Type B pancreatic cell (in vitro differentiated cells): Measurements from ENCODE around the gene TRIO. TPM values are rescaled to one million over a fixed set of nuclear protein-coding genes. Genes with fewer than 3 reads are reported as not detected.

ENCODE experiments used
- DNase-seq: peaks from one replicate; pipeline ENCODE4 v3.0.0; 2021; ENCODE audit warnings: mixed read lengths; ENCODE audit not compliant: unreplicated experiment; ENCODE audit errors: extremely low spot score
- H3K27ac Mint-ChIP-seq: 2 replicates; pipeline ENCODE4 v1.8.0; 2021; ENCODE audit warnings: mild to moderate bottlenecking, mixed read lengths
- H3K27me3 Mint-ChIP-seq: 2 replicates; pipeline ENCODE4 v1.8.0; 2021; ENCODE audit warnings: mixed read lengths
- H3K36me3 Mint-ChIP-seq: 2 replicates; pipeline ENCODE4 v1.8.0; 2021; ENCODE audit warnings: mixed read lengths
- H3K4me1 Mint-ChIP-seq: one replicate; pipeline ENCODE4 v1.8.0; 2021; ENCODE audit warnings: mixed read lengths; ENCODE audit not compliant: unreplicated experiment
- H3K4me3 Mint-ChIP-seq: 2 replicates; pipeline ENCODE4 v1.8.0; 2021; ENCODE audit warnings: mild to moderate bottlenecking, mixed read lengths
- H3K9me3 Mint-ChIP-seq: 2 replicates; pipeline ENCODE4 v1.8.0; 2021; ENCODE audit warnings: mixed read lengths
- CTCF ChIP-seq: fragments of 200-600 bp; sonication (generic); conservative IDR thresholded peaks from 2 replicates; pipeline ENCODE4 v1.5.0; 2021; ENCODE audit warnings: antibody characterized with exemption, mild to moderate bottlenecking
- total RNA-seq: library from RNA; stranded (reverse); gene quantifications from 2 replicates; pipeline ENCODE4 v1.2.1, GENCODE V29; 2021; ENCODE audit warnings: low replicate concordance

TRIO gene
- total RNA-seq, 1 donor from 2014 or later, result 145 TPM

- TF ChIP-seq CTCF, result no peak
- Mint-ChIP-seq H3K4me3 (no peak overlapping the region), H3K27me3 (no peaks in the 10 kb centered on the region), H3K36me3 (peaks cover 16% of the 10 kb centered on the region), H3K27ac (no peak overlapping the region), H3K9me3 (no peaks in the 10 kb centered on the region), H3K4me1 (peaks cover 21% of the 10 kb centered on the region)
- DNase-seq, result no peak
Observed at GRCh38 chr5:14358536-14358935, 215.4 kb downstream of the TRIO start.

DNA sequence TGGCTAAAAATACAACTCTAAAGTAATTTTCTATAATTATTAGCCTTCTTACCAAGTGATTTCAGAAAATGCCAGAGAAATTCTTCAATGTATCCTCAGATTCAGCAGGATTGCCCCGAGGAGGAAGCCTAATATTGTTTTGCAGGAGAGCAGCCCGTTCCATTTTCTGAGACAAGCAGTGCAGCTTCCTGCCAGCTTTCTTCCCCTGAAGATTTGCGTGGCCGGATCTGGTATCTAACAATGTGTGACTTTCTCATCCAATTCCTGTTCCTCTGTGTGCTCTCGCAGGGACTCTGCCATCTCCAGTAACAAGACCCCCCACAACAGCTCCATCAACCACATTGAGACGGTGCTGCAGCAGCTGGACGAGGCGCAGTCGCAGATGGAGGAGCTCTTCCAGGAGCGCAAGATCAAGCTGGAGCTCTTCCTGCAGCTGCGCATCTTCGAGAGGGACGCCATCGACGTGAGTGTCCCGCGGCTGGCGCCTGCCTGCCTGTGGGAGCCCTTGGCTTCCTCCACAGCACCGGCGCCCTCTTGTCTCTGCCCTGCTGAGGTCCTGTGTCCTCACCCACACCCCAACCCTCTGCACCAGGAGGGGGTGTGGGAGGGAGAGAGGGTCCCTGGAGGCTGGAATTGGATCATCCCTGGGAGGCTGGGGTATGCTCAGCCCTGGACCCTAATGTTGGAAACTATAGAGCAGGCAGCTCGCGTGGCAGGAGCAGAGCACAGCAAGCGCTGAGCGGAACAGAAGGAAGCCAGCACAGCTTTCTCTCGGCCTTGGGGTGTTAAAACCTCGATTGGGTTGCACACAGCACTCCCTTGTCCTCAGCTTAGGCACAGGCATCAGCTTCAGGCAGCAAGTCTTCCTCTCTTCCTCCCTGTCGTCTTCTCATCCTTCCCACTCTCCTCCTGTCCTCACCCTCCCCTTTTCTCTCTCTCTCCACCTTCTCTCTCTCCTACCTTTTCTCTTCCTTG is 216.2 kb downstream of the TRIO start:
- no peak for DNase-seq
- H3K4me3 Mint-ChIP-seq, result no peak overlapping the region
- H3K9me3 Mint-ChIP-seq, result no peaks in the 10 kb centered on the region
- TF ChIP-seq CTCF, result no peak
- peaks cover 16% of the 10 kb centered on the region for H3K36me3 Mint-ChIP-seq
- no peak overlapping the region for H3K27ac Mint-ChIP-seq
- H3K4me1 Mint-ChIP-seq, result peaks cover 19% of the 10 kb centered on the region
- no peaks in the 10 kb centered on the region for H3K27me3 Mint-ChIP-seq

- Mint-ChIP-seq H3K9me3 (no peaks in the 10 kb centered on the region), H3K4me1 (peaks cover 8% of the 10 kb centered on the region), H3K27ac (no peak overlapping the region), H3K36me3 (peaks cover 31% of the 10 kb centered on the region), H3K4me3 (no peak overlapping the region), H3K27me3 (no peaks in the 10 kb centered on the region)
- TF ChIP-seq CTCF, result no peak
- DNase-seq, result no peak
Observed at GRCh38 chr5:14362491-14362890, 219.3 kb downstream of the TRIO start.

DNA sequence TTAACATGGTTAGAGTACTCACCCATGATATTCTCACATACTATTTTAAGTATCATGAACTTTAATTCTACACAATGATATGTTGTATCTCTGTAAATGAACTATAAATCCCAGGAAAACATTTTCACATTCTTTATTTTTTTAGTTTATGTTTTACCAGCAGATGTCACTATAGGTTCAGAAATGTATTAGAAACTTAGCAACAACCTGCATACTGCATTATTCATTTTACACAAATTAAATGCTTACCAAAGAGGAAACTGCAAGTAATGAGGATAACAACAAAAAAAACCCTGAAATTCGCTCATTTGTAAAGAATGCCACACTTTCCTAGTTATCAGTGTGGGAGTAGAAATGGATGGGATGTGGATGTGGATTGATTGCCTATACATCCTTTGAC is 221.0 kb downstream of the TRIO start:
- H3K27me3 Mint-ChIP-seq, result no peaks in the 10 kb centered on the region

More for the DNA sequence above, 221.0 kb downstream of the TRIO start:
- no peak for DNase-seq
- H3K36me3 Mint-ChIP-seq, result peaks cover 31% of the 10 kb centered on the region
- peak; percentile 47 for TF ChIP-seq CTCF
- H3K27ac Mint-ChIP-seq, result no peak overlapping the region
- H3K9me3 Mint-ChIP-seq, result no peaks in the 10 kb centered on the region
- no peaks in the 10 kb centered on the region for H3K4me1 Mint-ChIP-seq
- H3K4me3 Mint-ChIP-seq, result no peak overlapping the region
